Measurements from ENCODE around the gene RAB37. TPM values are rescaled to one million over a fixed set of nuclear protein-coding genes. Genes with fewer than 3 reads are reported as not detected.

RAB37 gene
- total and polyA plus RNA-seq, 10 donors = 16.6 to 37.6 (median 24.0) TPM

DNA sequence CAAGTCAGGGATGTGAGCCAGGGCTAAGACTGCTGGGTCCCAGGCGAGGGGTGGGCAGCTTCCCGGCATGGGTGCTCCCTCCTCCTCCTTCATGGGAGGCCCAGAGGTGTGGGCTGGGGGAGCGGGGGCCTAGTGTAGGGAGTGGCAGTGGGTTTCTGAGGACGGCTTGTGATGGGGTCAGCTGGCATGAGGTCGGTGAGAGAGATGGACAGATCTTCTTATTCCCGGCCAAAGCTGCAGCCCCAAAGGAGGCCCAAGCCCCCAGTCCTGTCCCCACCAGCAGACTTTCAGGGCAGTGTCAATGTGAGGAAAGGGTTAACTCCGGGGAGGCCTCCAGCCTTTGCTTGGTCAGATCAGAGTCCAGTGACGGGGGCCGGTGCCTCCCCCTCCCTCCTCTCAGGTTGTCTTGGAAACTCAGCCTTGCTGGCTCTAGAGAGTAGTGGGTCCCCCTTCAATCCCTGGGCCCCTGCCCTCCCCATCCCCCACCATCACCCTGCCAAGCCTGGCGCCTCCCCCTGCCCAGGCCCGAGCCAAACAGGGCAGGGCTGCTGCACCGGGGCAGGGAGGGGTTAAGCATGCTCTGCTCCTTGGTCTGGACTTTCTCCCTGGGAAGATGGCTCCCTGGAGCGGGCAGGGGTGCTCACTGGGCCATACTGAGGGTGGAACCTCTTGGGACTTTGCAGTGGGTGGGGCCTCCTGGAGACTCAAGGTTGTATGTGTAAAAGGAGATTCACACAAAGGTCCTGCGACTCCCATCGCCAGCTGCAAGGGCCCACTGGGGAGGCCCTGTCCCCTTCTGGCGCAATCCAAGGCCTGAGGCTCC, 26.7 kb downstream of the RAB37 start:
- Histone ChIP-seq H3K4me3 (no peak overlapping the region), H3K4me1 (peaks cover 18 to 79% (median 35%) of the 10 kb centered on the region in 6 donors), H3K9me3 (no peaks in the 10 kb centered on the region), H3K27me3 (replicated peaks in 1 of 7) (no peaks in the 10 kb centered on the region), H3K27ac (peak overlapping the region in 1 of 8 donors; percentile 1), H3K36me3 (peaks cover 0 to 81% (median 52%) of the 10 kb centered on the region in 6 donors)
- no peak for DNase-seq
- intact Hi-C loops (cut with DNase I; ENCODE audit: low total_unique reads) = no loop called here
- no peak for TF ChIP-seq POLR2A (IDR thresholded peaks at IDR 0.05)
- TF ChIP-seq, protein P1, sequence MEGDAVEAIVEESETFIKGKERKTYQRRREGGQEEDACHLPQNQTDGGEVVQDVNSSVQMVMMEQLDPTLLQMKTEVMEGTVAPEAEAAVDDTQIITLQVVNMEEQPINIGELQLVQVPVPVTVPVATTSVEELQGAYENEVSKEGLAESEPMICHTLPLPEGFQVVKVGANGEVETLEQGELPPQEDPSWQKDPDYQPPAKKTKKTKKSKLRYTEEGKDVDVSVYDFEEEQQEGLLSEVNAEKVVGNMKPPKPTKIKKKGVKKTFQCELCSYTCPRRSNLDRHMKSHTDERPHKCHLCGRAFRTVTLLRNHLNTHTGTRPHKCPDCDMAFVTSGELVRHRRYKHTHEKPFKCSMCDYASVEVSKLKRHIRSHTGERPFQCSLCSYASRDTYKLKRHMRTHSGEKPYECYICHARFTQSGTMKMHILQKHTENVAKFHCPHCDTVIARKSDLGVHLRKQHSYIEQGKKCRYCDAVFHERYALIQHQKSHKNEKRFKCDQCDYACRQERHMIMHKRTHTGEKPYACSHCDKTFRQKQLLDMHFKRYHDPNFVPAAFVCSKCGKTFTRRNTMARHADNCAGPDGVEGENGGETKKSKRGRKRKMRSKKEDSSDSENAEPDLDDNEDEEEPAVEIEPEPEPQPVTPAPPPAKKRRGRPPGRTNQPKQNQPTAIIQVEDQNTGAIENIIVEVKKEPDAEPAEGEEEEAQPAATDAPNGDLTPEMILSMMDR (IDR thresholded peaks at IDR 0.05 in 8 of 11, conservative IDR thresholded peaks at IDR 0.05 in 3 of 11) = no peak
- peak in 1 of 3 donors; percentile 19 for TF ChIP-seq POLR2AphosphoS5 (IDR thresholded peaks at IDR 0.05)
- 71 to 81% (median 77%) methylated on average over 14 to 16 of the region's 16 CpGs for WGBS, 5 donors

DNA sequence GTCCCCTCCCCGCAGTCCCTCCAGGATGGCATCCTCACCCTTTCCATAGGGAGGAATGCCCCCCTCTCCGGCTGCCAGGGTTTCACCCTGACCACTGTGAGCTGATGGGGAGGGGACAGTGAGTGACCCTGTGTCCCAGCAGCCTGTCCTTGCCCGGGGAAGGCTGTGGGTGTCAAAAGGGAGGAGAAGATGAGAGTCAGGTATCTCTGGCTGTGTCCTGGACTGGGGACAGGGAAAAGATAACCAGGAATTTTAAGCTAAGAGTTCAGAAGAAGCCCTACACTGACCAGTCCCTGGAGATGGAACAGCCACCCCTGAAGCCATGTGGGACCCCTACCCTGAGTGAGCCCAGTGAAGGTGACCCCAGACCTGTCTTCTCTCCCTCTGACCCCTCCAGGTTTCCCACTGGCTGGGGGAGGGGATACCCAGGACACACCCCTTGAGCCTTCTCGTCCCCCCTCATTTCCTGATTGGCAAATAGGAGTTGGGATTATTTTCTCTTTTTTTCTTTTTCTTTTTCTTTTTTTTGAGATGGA, 27.8 kb downstream of the RAB37 start:
- Histone ChIP-seq H3K9me3 (no peaks in the 10 kb centered on the region), H3K27ac (no peak overlapping the region), H3K4me3 (no peak overlapping the region), H3K27me3 (replicated peaks in 1 of 7) (no peaks in the 10 kb centered on the region), H3K4me1 (peaks cover 10 to 70% (median 27%) of the 10 kb centered on the region in 6 donors), H3K36me3 (peaks cover 0 to 91% (median 62%) of the 10 kb centered on the region in 6 donors)
- 67 to 85% (median 76%) methylated on average over 3 to 4 of the region's 4 CpGs for WGBS, 5 donors
- TF ChIP-seq, protein P1 (IDR thresholded peaks at IDR 0.05 in 8 of 11, conservative IDR thresholded peaks at IDR 0.05 in 3 of 11) = no peak
- TF ChIP-seq POLR2A (IDR thresholded peaks at IDR 0.05) (no peak), POLR2AphosphoS5 (IDR thresholded peaks at IDR 0.05) (no peak)
- no peak for DNase-seq
- intact Hi-C loops (cut with DNase I; ENCODE audit: low total_unique reads) = no loop called here

- H3K9me3 ChIP-seq = no peaks in the 10 kb centered on the region
- TF ChIP-seq POLR2A (IDR thresholded peaks at IDR 0.05) (no peak), POLR2AphosphoS5 (IDR thresholded peaks at IDR 0.05) (no peak)
- TF ChIP-seq, protein P1 (IDR thresholded peaks at IDR 0.05 in 8 of 11, conservative IDR thresholded peaks at IDR 0.05 in 3 of 11) = no peak
- H3K4me1 ChIP-seq = peaks cover 0 to 70% (median 16%) of the 10 kb centered on the region in 6 donors
- peaks cover 0 to 100% (median 78%) of the 10 kb centered on the region in 6 donors for H3K36me3 ChIP-seq
- 75 to 92% (median 80%) methylated on average over 2 of the region's 2 CpGs for WGBS, 5 donors
- H3K4me3 ChIP-seq = no peak overlapping the region
- intact Hi-C loops (cut with DNase I; ENCODE audit: low total_unique reads) = no loop called here
- H3K27me3 ChIP-seq (replicated peaks in 1 of 7) = no peaks in the 10 kb centered on the region
- no peak for DNase-seq
- H3K27ac ChIP-seq = no peak overlapping the region
Measured at GRCh38 chr17:74766413-74766812, 29.4 kb downstream of the RAB37 start.

- intact Hi-C loops (cut with DNase I; ENCODE audit: low total_unique reads) = no loop called here
- no peak for DNase-seq
- Histone ChIP-seq H3K4me3 (no peak overlapping the region), H3K27me3 (replicated peaks in 1 of 7) (no peaks in the 10 kb centered on the region), H3K36me3 (peaks cover 0 to 100% (median 84%) of the 10 kb centered on the region in 6 donors), H3K27ac (peak overlapping the region in 2 of 8 donors; percentile 5 to 33), H3K9me3 (no peaks in the 10 kb centered on the region), H3K4me1 (peaks cover 0 to 66% (median 13%) of the 10 kb centered on the region in 6 donors)
- 73 to 89% (median 79%) methylated on average over 7 to 10 of the region's 10 CpGs for WGBS, 5 donors
- TF ChIP-seq, protein P1 (IDR thresholded peaks at IDR 0.05 in 8 of 11, conservative IDR thresholded peaks at IDR 0.05 in 3 of 11) = no peak
- peak in 1 of 3 donors; percentile 60 for TF ChIP-seq POLR2AphosphoS5 (IDR thresholded peaks at IDR 0.05)
Measured at GRCh38 chr17:74767111-74767516, 30.1 kb downstream of the RAB37 start.

Data from spleen (tissue), 11 donors.